DOHH2 (cell line): ENCODE measurements around the gene SLC13A2.
"Not testable (repeated sequence)": the region's sequence is repeated elsewhere in the genome, so short reads cannot be mapped to it uniquely, and the experiment has no call there.

Source experiments
- H3F3A ChIP-seq: fragments of 200-600 bp; sonication (generic), shearing (Covaris generic); 2 replicates; pipeline ENCODE4 v1.6.0; 2016; ENCODE audit warnings: antibody characterized with exemption, mild to moderate bottlenecking; ENCODE audit not compliant: control insufficient read depth, insufficient read depth
- H3K27ac ChIP-seq: fragments of 200-600 bp; sonication (generic); 2 replicates; pipeline ENCODE4 v1.5.1; 2014; ENCODE audit warnings: low read depth, mild to moderate bottlenecking, low read length, moderate library complexity
- H3K27me3 ChIP-seq: fragments of 200-600 bp; sonication (generic); 2 replicates; pipeline ENCODE4 v1.6.1; 2014; ENCODE audit warnings: mild to moderate bottlenecking, low read length, mixed read lengths; ENCODE audit not compliant: control insufficient read depth
- H3K36me3 ChIP-seq: fragments of 200-600 bp; sonication (generic); 2 replicates; pipeline ENCODE4 v1.6.1; 2014; ENCODE audit warnings: mild to moderate bottlenecking, low read length, moderate library complexity, mixed read lengths; ENCODE audit not compliant: control insufficient read depth
- H3K4me1 ChIP-seq: fragments of 200-600 bp; sonication (generic); 2 replicates; pipeline ENCODE4 v1.6.1; 2014; ENCODE audit warnings: mild to moderate bottlenecking, low read length, mixed read lengths; ENCODE audit not compliant: control insufficient read depth
- H3K4me2 ChIP-seq: fragments of 200-600 bp; sonication (generic); 2 replicates; pipeline ENCODE4 v1.6.0; 2014; ENCODE audit warnings: mild to moderate bottlenecking, low read length, moderate library complexity
- H3K4me3 ChIP-seq: fragments of 200-600 bp; sonication (generic); 2 replicates; pipeline ENCODE4 v1.5.1; 2014; ENCODE audit warnings: mild to moderate bottlenecking, low read length, mixed read lengths
- H3K79me2 ChIP-seq: fragments of 200-600 bp; sonication (generic); 2 replicates; pipeline ENCODE4 v1.6.1; 2014; ENCODE audit warnings: mild to moderate bottlenecking, low read length, mixed read lengths; ENCODE audit not compliant: control insufficient read depth
- H3K9me2 ChIP-seq: fragments of 200-600 bp; sonication (generic); replicated peaks from 2 replicates; pipeline ENCODE4 v1.6.1; 2014; ENCODE audit warnings: mild to moderate bottlenecking, low read length, mixed read lengths; ENCODE audit not compliant: control insufficient read depth
- H3K9me3 ChIP-seq: fragments of 200-600 bp; sonication (generic); 2 replicates; pipeline ENCODE4 v1.6.1; 2014; ENCODE audit warnings: antibody characterized with exemption, low read length, mixed read lengths; ENCODE audit not compliant: control insufficient read depth, insufficient read depth
- H4K20me1 ChIP-seq: fragments of 200-600 bp; sonication (generic); 2 replicates; pipeline ENCODE4 v1.6.0; 2014; ENCODE audit warnings: low read depth, mild to moderate bottlenecking, antibody characterized with exemption, low read length, moderate library complexity; ENCODE audit not compliant: control insufficient read depth, insufficient read depth
- EZH2phosphoT487 ChIP-seq: fragments of 200-600 bp; sonication (generic); IDR thresholded peaks from 2 replicates; pipeline ENCODE4 v1.6.1; 2017; ENCODE audit warnings: borderline replicate concordance, mild to moderate bottlenecking, antibody characterized with exemption, low read length, moderate library complexity, mixed read lengths
- TF ChIP-seq, protein P1 (sequence below): fragments of 200-600 bp; sonication (generic); IDR thresholded peaks from one replicate; pipeline ENCODE4 v1.5.1; 2014; ENCODE audit warnings: antibody characterized with exemption, mild to moderate bottlenecking, low read depth, low read length; ENCODE audit not compliant: poor library complexity, severe bottlenecking

SLC13A2 gene

DNA sequence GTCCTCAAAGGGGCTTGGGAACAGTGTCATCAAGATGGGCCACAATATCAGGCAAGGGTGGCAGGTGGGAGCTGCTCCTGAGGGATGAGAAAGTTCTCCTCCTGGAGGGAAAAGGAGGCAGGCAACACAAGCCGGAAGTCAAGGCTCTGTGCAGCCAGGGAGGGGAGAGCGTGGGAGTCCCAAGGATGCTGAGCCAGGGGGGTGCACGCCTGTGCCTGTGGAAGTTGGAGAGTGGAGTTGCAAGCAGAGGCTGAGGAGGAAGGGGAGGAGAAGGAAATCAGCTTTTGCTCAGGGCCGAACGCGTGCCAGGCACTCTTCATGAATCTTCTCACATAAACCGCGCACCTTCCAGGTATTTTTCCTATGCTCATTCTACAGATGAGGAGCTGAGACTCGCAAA is 7.4 kb upstream of the SLC13A2 start:
- Histone ChIP-seq H3K27me3 (peaks cover 8% of the 10 kb centered on the region; the same call in 1 of the 2 replicates), H3K9me2 (no peaks in the 10 kb centered on the region), H3K9me3 (no peaks in the 10 kb centered on the region), H3K36me3 (no peaks in the 10 kb centered on the region), H3F3A (no peaks in the 10 kb centered on the region), H3K79me2 (no peaks in the 10 kb centered on the region), H3K4me3 (no peak overlapping the region), H3K27ac (no peak overlapping the region), H3K4me2 (no peak overlapping the region), H4K20me1 (no peaks in the 10 kb centered on the region), H3K4me1 (no peaks in the 10 kb centered on the region)
- TF ChIP-seq EZH2phosphoT487 = no peak
- TF ChIP-seq, protein P1, sequence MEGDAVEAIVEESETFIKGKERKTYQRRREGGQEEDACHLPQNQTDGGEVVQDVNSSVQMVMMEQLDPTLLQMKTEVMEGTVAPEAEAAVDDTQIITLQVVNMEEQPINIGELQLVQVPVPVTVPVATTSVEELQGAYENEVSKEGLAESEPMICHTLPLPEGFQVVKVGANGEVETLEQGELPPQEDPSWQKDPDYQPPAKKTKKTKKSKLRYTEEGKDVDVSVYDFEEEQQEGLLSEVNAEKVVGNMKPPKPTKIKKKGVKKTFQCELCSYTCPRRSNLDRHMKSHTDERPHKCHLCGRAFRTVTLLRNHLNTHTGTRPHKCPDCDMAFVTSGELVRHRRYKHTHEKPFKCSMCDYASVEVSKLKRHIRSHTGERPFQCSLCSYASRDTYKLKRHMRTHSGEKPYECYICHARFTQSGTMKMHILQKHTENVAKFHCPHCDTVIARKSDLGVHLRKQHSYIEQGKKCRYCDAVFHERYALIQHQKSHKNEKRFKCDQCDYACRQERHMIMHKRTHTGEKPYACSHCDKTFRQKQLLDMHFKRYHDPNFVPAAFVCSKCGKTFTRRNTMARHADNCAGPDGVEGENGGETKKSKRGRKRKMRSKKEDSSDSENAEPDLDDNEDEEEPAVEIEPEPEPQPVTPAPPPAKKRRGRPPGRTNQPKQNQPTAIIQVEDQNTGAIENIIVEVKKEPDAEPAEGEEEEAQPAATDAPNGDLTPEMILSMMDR = no peak

DNA sequence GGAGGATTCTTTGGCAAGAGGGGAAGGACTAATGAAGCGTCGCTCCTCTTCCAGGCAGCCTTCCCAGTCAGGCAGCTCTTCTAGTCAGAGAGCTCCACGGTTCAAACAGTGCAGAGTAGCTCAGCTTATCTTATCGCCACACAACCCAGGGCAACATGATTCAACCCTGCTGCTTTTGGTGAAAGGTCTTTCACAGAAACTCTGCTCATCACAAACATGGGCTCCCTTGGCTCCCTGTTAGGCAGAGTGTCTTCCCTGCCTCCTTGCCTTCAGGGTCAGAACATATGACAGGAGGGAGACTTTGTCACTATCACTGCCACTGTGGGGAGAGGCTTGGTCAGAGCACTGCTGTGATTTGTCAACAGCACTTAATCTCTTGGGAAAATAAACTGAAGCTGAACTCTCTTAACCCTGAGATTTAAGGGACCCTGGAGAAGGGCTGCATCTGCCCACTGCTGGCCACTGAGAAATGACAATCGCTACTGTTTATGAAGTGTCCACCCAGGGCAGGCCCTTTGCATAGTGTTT is 6.9 kb upstream of the SLC13A2 start:
- no peaks in the 10 kb centered on the region for H3K79me2 ChIP-seq

DNA sequence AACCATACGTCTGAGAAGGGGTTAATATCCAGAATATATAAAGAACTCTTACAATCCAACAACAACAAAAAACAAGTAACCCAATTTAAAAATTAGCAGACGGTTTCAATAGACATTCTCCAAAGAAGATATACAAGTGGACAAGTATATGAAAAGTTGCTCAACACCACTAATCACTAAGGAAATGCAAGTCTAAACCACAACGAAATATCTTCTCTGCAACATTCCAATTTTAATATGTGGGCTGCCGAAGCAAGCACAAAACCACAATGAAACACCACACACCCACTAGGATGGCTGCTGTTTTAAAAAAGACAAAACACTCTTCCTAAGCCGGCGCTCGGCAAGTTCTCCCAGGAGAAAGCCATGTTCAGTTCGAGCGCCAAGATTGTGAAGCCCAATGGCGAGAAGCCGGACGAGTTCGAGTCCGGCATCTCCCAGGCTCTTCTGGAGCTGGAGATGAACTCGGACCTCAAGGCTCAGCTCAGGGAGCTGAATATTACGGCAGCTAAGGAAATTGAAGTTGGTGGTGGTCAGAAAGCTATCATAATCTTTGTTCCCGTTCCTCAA is 5.9 kb upstream of the SLC13A2 start:
- Histone ChIP-seq H3K4me3 (no peak overlapping the region), H4K20me1 (no peaks in the 10 kb centered on the region), H3K27ac (no peak overlapping the region), H3F3A (no peaks in the 10 kb centered on the region), H3K4me2 (no peak overlapping the region), H3K9me2 (no peaks in the 10 kb centered on the region), H3K27me3 (peaks cover 8% of the 10 kb centered on the region; the same call in 1 of the 2 replicates), H3K9me3 (no peaks in the 10 kb centered on the region), H3K36me3 (no peaks in the 10 kb centered on the region), H3K4me1 (no peaks in the 10 kb centered on the region), H3K79me2 (no peaks in the 10 kb centered on the region)
- TF ChIP-seq, protein P1 = no peak
- TF ChIP-seq EZH2phosphoT487 = no peak

More for the DNA sequence above, 6.9 kb upstream of the SLC13A2 start:
- H3K27me3 ChIP-seq = peaks cover 8% of the 10 kb centered on the region; the same call in 1 of the 2 replicates
- H3K9me3 ChIP-seq = no peaks in the 10 kb centered on the region
- no peaks in the 10 kb centered on the region for H3K9me2 ChIP-seq
- H3K27ac ChIP-seq = no peak overlapping the region
- H3K36me3 ChIP-seq = no peaks in the 10 kb centered on the region
- no peaks in the 10 kb centered on the region for H4K20me1 ChIP-seq
- TF ChIP-seq, protein P1 = no peak
- TF ChIP-seq EZH2phosphoT487 = no peak
- no peak overlapping the region for H3K4me3 ChIP-seq
- no peaks in the 10 kb centered on the region for H3K4me1 ChIP-seq
- no peak overlapping the region for H3K4me2 ChIP-seq
- no peaks in the 10 kb centered on the region for H3F3A ChIP-seq

DNA sequence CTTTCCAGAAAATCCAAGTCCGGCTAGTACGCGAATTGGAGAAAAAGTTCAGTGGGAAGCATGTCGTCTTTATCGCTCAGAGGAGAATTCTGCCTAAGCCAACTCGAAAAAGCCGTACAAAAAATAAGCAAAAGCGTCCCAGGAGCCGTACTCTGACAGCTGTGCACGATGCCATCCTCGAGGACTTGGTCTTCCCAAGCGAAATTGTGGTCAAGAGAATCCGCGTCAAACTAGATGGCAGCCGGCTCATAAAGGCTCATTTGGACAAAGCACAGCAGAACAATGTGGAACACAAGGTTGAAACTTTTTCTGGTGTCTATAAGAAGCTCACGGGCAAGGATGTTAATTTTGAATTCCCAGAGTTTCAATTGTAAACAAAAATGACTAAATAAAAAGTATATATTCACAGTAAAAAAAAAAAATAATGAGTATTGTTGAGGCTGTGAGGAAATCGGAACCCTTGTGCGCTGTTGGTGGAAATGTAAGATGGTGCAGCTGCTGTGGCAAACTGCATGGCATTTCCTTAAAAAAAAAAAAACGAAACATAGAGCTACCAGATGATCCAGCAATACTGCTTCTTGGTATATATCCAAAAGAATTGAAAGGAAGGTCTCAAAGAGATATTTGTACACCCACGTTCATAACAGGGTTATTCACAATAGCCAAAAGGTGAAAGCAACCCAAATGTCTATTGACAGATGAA is 5.3 kb upstream of the SLC13A2 start:
- H3K4me3 ChIP-seq, H3F3A ChIP-seq, H3K9me2 ChIP-seq, H3K27ac ChIP-seq, H3K4me2 ChIP-seq, H3K79me2 ChIP-seq, H3K4me1 ChIP-seq, H4K20me1 ChIP-seq, H3K27me3 ChIP-seq, H3K36me3 ChIP-seq, H3K9me3 ChIP-seq: not testable (repeated sequence)
